Neural progenitor cell (in vitro differentiated cells): ENCODE results near the gene BCAP31. TPM values are rescaled to one million over a fixed set of nuclear protein-coding genes. Genes with fewer than 3 reads are reported as not detected.
"Not testable (repeated sequence)": the region's sequence is repeated elsewhere in the genome, so short reads cannot be mapped to it uniquely, and the experiment has no call there.

Experiments
- DNase-seq: peaks from one replicate; pipeline ENCODE4 v3.0.0-alpha.2; 2016; ENCODE audit warnings: low spot score
- H2AFZ ChIP-seq: fragments of 200-600 bp; sonication (generic); replicated peaks from 2 replicates; pipeline ENCODE4 v1.6.1; 2016; ENCODE audit warnings: antibody characterized with exemption
- H3F3A ChIP-seq: fragments of 200-600 bp; sonication (generic); 2 replicates; pipeline ENCODE4 v1.6.1; 2016; ENCODE audit warnings: antibody characterized with exemption, low read depth
- H3K27ac ChIP-seq: fragments of 200-600 bp; sonication (generic); 2 replicates; pipeline ENCODE4 v1.5.1; 2016; ENCODE audit warnings: mild to moderate bottlenecking
- H3K27me3 ChIP-seq: fragments of 200-600 bp; sonication (generic); 2 replicates; pipeline ENCODE4 v1.6.1; 2016; ENCODE audit warnings: mild to moderate bottlenecking, moderate library complexity
- H3K36me3 ChIP-seq: fragments of 200-600 bp; sonication (generic); 2 replicates; pipeline ENCODE4 v1.5.1; 2016
- H3K4me1 ChIP-seq: fragments of 200-600 bp; sonication (generic); 2 replicates; pipeline ENCODE4 v1.6.1; 2016; ENCODE audit warnings: mixed run types
- H3K4me2 ChIP-seq: fragments of 200-600 bp; sonication (generic); 2 replicates; pipeline ENCODE4 v1.6.1; 2016
- H3K4me3 ChIP-seq: fragments of 200-600 bp; sonication (generic); 2 replicates; pipeline ENCODE4 v1.5.1; 2016
- H3K79me2 ChIP-seq: fragments of 200-600 bp; sonication (generic); 2 replicates; pipeline ENCODE4 v1.6.1; 2016; ENCODE audit warnings: low read depth
- H3K9ac ChIP-seq: fragments of 200-600 bp; sonication (generic); 2 replicates; pipeline ENCODE4 v1.6.1; 2016
- H3K9me3 ChIP-seq: fragments of 200-600 bp; sonication (generic); 2 replicates; pipeline ENCODE4 v1.5.1; 2016; ENCODE audit warnings: low read depth
- H4K20me1 ChIP-seq: fragments of 200-600 bp; sonication (generic); 2 replicates; pipeline ENCODE4 v1.6.1; 2016; ENCODE audit warnings: low read depth
- H3K27ac Mint-ChIP-seq: 3 replicates; pipeline ENCODE4 v1.8.0; 2021; ENCODE audit warnings: mixed read lengths
- H3K27me3 Mint-ChIP-seq: 2 replicates; pipeline ENCODE4 v1.8.0; 2022; ENCODE audit warnings: low read depth, mild to moderate bottlenecking, inconsistent platforms, moderate library complexity, mixed read lengths; ENCODE audit not compliant: insufficient read depth
- H3K36me3 Mint-ChIP-seq: 3 replicates; pipeline ENCODE4 v1.8.0; 2021; ENCODE audit warnings: mixed read lengths
- H3K4me1 Mint-ChIP-seq: 3 replicates; pipeline ENCODE4 v1.8.0; 2021; ENCODE audit warnings: mixed read lengths
- H3K4me3 Mint-ChIP-seq: 3 replicates; pipeline ENCODE4 v1.8.0; 2021; ENCODE audit warnings: mild to moderate bottlenecking, moderate library complexity, mixed read lengths
- H3K9me3 Mint-ChIP-seq: 3 replicates; pipeline ENCODE4 v1.8.0; 2020; ENCODE audit warnings: mixed read lengths
- CTCF ChIP-seq: fragments of 200-600 bp; sonication (generic); IDR thresholded peaks from 2 replicates; pipeline ENCODE4 v1.5.1; 2017; ENCODE audit warnings: antibody characterized with exemption, mild to moderate bottlenecking
- EZH2 ChIP-seq: fragments of 200-600 bp; sonication (generic); IDR thresholded peaks from 2 replicates; pipeline ENCODE4 v1.6.1; 2017; ENCODE audit warnings: antibody characterized with exemption, mild to moderate bottlenecking, moderate library complexity
- EZH2phosphoT487 ChIP-seq: fragments of 200-600 bp; sonication (generic); IDR thresholded peaks from 2 replicates; pipeline ENCODE4 v1.6.1; 2017; ENCODE audit warnings: antibody characterized with exemption
- total RNA-seq: library from RNA; depleted of rRNA; stranded (reverse); fragments of >200 nt; gene quantifications from 2 replicates; pipeline ENCODE4 v1.2.3, GENCODE V29; 2015; ENCODE audit warnings: low replicate concordance

BCAP31 gene
- total RNA-seq, 1 donor from 2014 or later = 52.5 TPM

DNA sequence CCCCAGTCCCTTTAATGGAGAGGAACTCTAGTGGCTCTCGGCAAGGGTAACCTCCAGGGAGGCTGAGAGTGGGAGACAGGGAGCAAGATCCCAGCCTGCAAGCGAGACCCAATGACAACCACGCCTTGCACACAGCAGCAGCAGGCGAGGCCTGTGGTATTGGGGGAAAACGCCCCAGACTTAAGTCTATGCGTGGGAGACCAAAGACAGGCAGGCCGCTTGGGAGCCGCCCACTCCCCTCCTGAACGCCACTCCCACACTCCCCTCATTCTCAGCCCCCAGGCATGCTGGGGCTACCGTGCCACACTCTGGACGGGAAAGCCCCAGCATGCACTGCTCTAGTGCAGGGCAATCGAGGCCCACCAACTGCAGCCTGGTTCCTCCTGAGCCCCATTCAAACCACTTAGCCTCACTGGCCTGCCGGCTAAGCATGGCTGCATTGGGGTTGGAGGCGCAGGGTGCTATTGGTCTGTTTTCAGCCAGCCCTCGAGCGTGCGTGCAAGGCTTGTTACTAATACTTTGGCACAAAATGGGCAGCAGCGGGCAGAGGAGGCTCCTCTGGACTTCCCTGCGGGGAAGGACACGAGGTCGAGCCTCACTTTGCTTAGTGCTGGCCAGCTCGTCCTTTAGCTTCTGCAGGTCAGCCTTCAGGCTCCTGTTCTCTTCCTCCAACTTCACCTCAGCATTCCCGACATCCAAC lies 21.7 kb downstream of the BCAP31 start:
- TF ChIP-seq CTCF (no peak), EZH2 (no peak), EZH2phosphoT487 (no peak)
- DNase-seq = no peak
- no peaks in the 10 kb centered on the region for H3K4me1 ChIP-seq
- H3K27ac ChIP-seq = no peak overlapping the region
- H3K79me2 ChIP-seq = no peaks in the 10 kb centered on the region
- no peaks in the 10 kb centered on the region for H4K20me1 ChIP-seq
- H3K4me3 Mint-ChIP-seq = no peak overlapping the region
- H3K27ac Mint-ChIP-seq = no peak overlapping the region
- no peaks in the 10 kb centered on the region for H3K4me1 Mint-ChIP-seq
- peaks cover 4% of the 10 kb centered on the region for H3F3A ChIP-seq
- H3K36me3 Mint-ChIP-seq = peaks cover 5% of the 10 kb centered on the region
- H3K27me3 Mint-ChIP-seq = peaks cover 4% of the 10 kb centered on the region
- H3K27me3 ChIP-seq = no peaks in the 10 kb centered on the region
- H3K9me3 ChIP-seq = no peaks in the 10 kb centered on the region
- H3K9me3 Mint-ChIP-seq = peaks cover 30% of the 10 kb centered on the region
- H3K4me3 ChIP-seq = no peak overlapping the region
- H3K9ac ChIP-seq = no peak overlapping the region
- H3K36me3 ChIP-seq = no peaks in the 10 kb centered on the region
- H3K4me2 ChIP-seq = no peak overlapping the region
- H2AFZ ChIP-seq = no peak overlapping the region

DNA sequence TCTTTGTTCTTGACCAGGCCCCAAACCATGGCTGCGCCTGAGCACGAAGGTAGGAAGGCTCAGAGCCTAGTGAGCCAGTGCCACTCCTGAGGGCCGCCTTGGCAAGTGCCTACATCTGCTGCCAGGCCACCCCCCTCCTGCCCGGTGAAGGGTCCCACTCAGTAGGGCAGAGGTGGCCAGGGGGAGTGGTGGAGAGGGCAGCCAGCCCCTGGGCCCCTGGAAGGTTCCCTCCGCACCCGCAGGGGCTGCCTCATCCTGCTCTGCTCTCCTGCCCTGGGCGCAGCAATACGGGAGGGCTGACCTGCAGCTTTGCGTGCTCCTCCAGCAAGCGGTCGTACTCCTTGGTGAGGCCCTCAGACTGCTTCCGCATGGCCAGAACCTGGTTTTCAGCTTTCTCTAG lies 22.5 kb downstream of the BCAP31 start:
- H3K27ac Mint-ChIP-seq = no peak overlapping the region

GRCh38 chrX:153700967-153701366 lies 23.2 kb downstream of the BCAP31 start:
- H3K9me3 Mint-ChIP-seq = peaks cover 29% of the 10 kb centered on the region
- no peak for DNase-seq
- Histone ChIP-seq H2AFZ (no peak overlapping the region), H3K9ac (no peak overlapping the region), H4K20me1 (peaks cover 14% of the 10 kb centered on the region), H3K27ac (no peak overlapping the region), H3K27me3 (no peaks in the 10 kb centered on the region), H3F3A (peaks cover 7% of the 10 kb centered on the region), H3K79me2 (no peaks in the 10 kb centered on the region), H3K4me2 (no peak overlapping the region), H3K36me3 (no peaks in the 10 kb centered on the region), H3K9me3 (no peaks in the 10 kb centered on the region), H3K4me3 (no peak overlapping the region), H3K4me1 (no peaks in the 10 kb centered on the region)
- H3K36me3 Mint-ChIP-seq = peaks cover 5% of the 10 kb centered on the region
- no peak for TF ChIP-seq CTCF
- no peak for TF ChIP-seq EZH2phosphoT487
- TF ChIP-seq EZH2 = no peak
- no peaks in the 10 kb centered on the region for H3K4me1 Mint-ChIP-seq
- H3K27ac Mint-ChIP-seq = no peak overlapping the region
- H3K27me3 Mint-ChIP-seq = peaks cover 4% of the 10 kb centered on the region
- no peak overlapping the region for H3K4me3 Mint-ChIP-seq

More for the DNA sequence above, 22.5 kb downstream of the BCAP31 start:
- H3K36me3 ChIP-seq = no peaks in the 10 kb centered on the region
- H3K27me3 Mint-ChIP-seq = peaks cover 4% of the 10 kb centered on the region
- no peaks in the 10 kb centered on the region for H3K4me1 ChIP-seq
- H3K4me2 ChIP-seq = no peak overlapping the region
- H3K27me3 ChIP-seq = no peaks in the 10 kb centered on the region
- DNase-seq = no peak
- H3K9me3 ChIP-seq = no peaks in the 10 kb centered on the region
- H3K79me2 ChIP-seq = no peaks in the 10 kb centered on the region
- H4K20me1 ChIP-seq = peaks cover 7% of the 10 kb centered on the region
- peaks cover 7% of the 10 kb centered on the region for H3F3A ChIP-seq
- H3K4me1 Mint-ChIP-seq = no peaks in the 10 kb centered on the region
- H2AFZ ChIP-seq = no peak overlapping the region
- H3K9ac ChIP-seq = no peak overlapping the region
- H3K4me3 Mint-ChIP-seq = no peak overlapping the region
- no peak for TF ChIP-seq EZH2phosphoT487
- H3K27ac ChIP-seq = no peak overlapping the region
- peaks cover 5% of the 10 kb centered on the region for H3K36me3 Mint-ChIP-seq
- peaks cover 33% of the 10 kb centered on the region for H3K9me3 Mint-ChIP-seq
- H3K4me3 ChIP-seq = no peak overlapping the region

- no peaks in the 10 kb centered on the region for H3K4me1 ChIP-seq
- Mint-ChIP-seq H3K9me3 (peaks cover 28% of the 10 kb centered on the region), H3K27ac (no peak overlapping the region), H3K4me1 (no peaks in the 10 kb centered on the region), H3K4me3 (no peak overlapping the region), H3K27me3 (peaks cover 4% of the 10 kb centered on the region), H3K36me3 (peaks cover 5% of the 10 kb centered on the region)
- H3K36me3 ChIP-seq = no peaks in the 10 kb centered on the region
- no peak overlapping the region for H3K4me2 ChIP-seq
- TF ChIP-seq CTCF = no peak
- TF ChIP-seq EZH2phosphoT487 = no peak
- TF ChIP-seq EZH2 = no peak
- H3K27ac ChIP-seq = no peak overlapping the region
- no peaks in the 10 kb centered on the region for H3K27me3 ChIP-seq
- no peak overlapping the region for H3K4me3 ChIP-seq
- no peak for DNase-seq
- H3F3A ChIP-seq = peaks cover 9% of the 10 kb centered on the region
- no peak overlapping the region for H2AFZ ChIP-seq
- no peaks in the 10 kb centered on the region for H3K79me2 ChIP-seq
- peaks cover 19% of the 10 kb centered on the region for H4K20me1 ChIP-seq
- H3K9ac ChIP-seq = no peak overlapping the region
- no peaks in the 10 kb centered on the region for H3K9me3 ChIP-seq
Observed at GRCh38 chrX:153700376-153700945, 23.7 kb downstream of the BCAP31 start.

DNA sequence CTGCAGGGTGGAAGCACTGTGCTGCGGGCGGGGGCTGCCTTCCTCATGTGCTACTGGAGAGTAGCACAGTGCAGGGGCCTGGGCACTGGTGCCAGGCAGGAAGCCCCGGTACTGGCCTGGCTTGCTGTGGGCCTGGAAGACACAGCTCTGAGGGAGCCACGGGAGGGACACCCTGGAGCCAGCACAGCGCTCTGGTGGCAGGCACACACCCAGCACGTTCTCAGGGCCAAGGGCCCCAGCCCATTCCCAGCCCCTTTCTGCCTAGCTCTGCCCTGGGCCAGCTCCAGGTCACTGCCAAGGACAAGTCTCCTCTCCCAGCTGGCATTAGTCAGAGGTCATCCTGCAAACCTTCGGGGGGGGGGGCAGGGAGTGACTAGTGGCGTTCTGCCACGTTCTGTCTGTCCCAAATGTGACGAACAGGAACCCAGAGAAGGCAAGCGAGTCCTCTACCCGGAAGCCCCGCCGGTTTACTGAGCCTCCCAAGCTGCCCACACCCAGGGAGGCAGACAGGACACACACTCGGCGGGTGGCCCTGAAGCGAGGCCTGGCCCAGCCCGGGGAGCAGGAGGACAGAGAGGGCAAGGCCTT lies 24.3 kb downstream of the BCAP31 start:
- H3K27ac ChIP-seq, H3K4me1 Mint-ChIP-seq, H3K27ac Mint-ChIP-seq, H3K36me3 ChIP-seq, H3K27me3 ChIP-seq, H3K36me3 Mint-ChIP-seq, H3K9me3 ChIP-seq, H3K4me3 ChIP-seq, H3K4me1 ChIP-seq, H3F3A ChIP-seq, H2AFZ ChIP-seq, H3K79me2 ChIP-seq, H3K4me2 ChIP-seq, H3K27me3 Mint-ChIP-seq, H3K9ac ChIP-seq, H3K4me3 Mint-ChIP-seq, DNase-seq: not testable (repeated sequence)
- H4K20me1 ChIP-seq = peaks cover 25% of the 10 kb centered on the region
- peaks cover 27% of the 10 kb centered on the region for H3K9me3 Mint-ChIP-seq
